Brain microvascular endothelial cell (primary cell): ENCODE measurements around the gene DIAPH3.
A peak's percentile ranks its signal among the peaks of the same experiment; 100 is the strongest.

Experiments
- DNase-seq: peaks from one replicate; pipeline ENCODE4 v3.0.0-alpha.2; 2020
- H3K27ac ChIP-seq: fragments of 250-450 bp; sonication (Bioruptor Pico); 2 replicates; pipeline ENCODE4 v1.5.1; 2020; ENCODE audit warnings: mild to moderate bottlenecking, moderate library complexity
- H3K27me3 ChIP-seq: fragments of 250-450 bp; sonication (Bioruptor Pico); replicated peaks from 2 replicates; pipeline ENCODE4 v1.5.1; 2020; ENCODE audit warnings: mild to moderate bottlenecking
- H3K36me3 ChIP-seq: fragments of 250-450 bp; sonication (Bioruptor Pico); replicated peaks from 2 replicates; pipeline ENCODE4 v1.5.1; 2020; ENCODE audit warnings: mild to moderate bottlenecking
- H3K4me3 ChIP-seq: 2 replicates; pipeline ENCODE4 v1.5.1; 2011; ENCODE audit warnings: low read depth, mild to moderate bottlenecking, control low read depth, low read length, moderate library complexity
- in situ Hi-C: cut with HindIII; loops from 2 replicates; pipeline ENCODE4 v1.10.0; 2017; ENCODE audit warnings: low sequenced_read_pairs, low pct_ligation_motif_present
- TF ChIP-seq, protein P1 (sequence below): IDR thresholded peaks from 2 replicates; pipeline ENCODE4 v1.5.1; 2011; ENCODE audit warnings: low read depth, mild to moderate bottlenecking, moderate library complexity, low read length, control low read depth, inconsistent platforms; ENCODE audit errors: missing control alignments

Gene DIAPH3

DNA sequence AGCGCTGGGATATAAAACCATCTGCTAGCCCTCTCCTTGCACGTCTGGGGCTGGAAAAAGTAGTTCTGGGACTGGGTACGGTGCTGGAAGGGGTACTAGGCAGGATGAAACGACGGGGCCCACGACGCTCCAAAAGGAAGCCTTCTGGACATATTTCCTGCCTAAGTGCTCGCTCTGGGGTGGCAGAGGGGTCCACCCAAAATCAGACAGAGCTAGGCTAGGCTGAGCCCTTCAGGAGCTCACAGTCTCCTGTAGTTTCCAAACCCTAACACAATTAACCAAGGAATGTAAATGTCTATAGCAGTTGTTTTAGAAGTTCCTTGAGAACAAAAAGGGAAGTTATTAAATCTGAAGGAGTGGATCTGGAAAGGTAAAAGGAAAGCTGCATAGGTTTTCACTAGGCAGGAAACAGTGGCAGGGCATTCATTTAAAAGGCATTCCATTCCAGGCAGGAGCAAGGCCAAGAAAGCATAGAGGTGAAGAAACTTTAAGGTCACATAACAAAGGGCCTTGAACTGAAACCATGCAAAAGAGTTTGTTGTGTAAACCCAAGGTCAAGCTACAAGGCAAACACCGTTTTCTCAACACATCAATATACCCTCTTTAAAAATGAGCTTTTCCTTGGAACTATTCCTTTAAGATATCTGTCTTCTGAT lies 634 bp upstream of the DIAPH3 start:
- no peak for DNase-seq
- H3K4me3 ChIP-seq = peak overlapping the region; percentile 89
- H3K36me3 ChIP-seq = no peaks in the 10 kb centered on the region
- in situ Hi-C loops = no loop called here
- H3K27ac ChIP-seq = peak overlapping the region; percentile 85
- TF ChIP-seq, protein P1, sequence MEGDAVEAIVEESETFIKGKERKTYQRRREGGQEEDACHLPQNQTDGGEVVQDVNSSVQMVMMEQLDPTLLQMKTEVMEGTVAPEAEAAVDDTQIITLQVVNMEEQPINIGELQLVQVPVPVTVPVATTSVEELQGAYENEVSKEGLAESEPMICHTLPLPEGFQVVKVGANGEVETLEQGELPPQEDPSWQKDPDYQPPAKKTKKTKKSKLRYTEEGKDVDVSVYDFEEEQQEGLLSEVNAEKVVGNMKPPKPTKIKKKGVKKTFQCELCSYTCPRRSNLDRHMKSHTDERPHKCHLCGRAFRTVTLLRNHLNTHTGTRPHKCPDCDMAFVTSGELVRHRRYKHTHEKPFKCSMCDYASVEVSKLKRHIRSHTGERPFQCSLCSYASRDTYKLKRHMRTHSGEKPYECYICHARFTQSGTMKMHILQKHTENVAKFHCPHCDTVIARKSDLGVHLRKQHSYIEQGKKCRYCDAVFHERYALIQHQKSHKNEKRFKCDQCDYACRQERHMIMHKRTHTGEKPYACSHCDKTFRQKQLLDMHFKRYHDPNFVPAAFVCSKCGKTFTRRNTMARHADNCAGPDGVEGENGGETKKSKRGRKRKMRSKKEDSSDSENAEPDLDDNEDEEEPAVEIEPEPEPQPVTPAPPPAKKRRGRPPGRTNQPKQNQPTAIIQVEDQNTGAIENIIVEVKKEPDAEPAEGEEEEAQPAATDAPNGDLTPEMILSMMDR = no peak
- no peaks in the 10 kb centered on the region for H3K27me3 ChIP-seq

DNA sequence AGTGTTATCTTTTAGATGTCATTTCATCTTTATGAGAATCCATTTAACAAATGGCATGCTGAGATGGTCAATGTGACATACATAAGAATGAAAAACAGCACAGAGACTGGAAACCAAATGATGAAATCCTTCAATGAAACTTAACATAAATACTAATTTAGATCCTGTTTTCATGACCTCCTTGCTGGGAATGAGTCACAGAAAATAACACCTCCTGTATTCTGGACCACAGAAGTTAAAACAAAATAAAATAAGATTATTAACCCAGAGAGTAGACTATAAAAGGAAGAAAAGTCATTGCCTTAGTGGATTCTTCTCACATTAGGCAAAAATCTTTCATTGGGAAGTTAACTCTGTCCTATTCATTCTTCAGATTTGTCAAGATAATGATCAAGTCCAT lies 1.6 kb downstream of the DIAPH3 start:
- Histone ChIP-seq H3K36me3 (no peaks in the 10 kb centered on the region), H3K27me3 (no peaks in the 10 kb centered on the region), H3K4me3 (no peak overlapping the region), H3K27ac (peak overlapping the region; percentile 85)
- in situ Hi-C loops = no loop called here
- DNase-seq = no peak
- TF ChIP-seq, protein P1 = no peak

DNA sequence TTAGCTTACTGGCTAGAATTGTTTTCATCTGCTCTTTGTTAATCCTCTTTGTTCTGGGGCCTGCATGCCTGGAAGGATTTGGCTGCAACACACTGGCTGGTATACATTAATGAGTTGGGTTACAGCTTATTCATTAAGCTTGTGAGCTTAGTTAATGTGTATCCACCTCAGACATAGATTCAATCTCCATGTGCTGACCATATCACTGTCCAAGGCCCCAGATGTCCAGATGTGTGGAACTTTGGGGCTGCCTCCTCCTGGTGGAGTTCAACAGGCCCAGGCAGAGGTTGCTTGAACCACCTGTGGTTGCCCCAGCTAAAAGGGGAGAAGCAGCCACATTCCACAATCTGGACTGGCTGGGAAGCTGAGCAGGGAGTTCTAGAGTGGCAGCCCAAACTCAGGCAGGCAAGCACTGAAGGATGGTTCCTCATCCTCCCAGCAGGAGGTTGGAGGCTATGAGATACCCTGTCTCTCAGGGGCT lies 5.4 kb downstream of the DIAPH3 start:
- Histone ChIP-seq H3K4me3 (no peak overlapping the region), H3K36me3 (no peaks in the 10 kb centered on the region), H3K27me3 (no peaks in the 10 kb centered on the region), H3K27ac (no peak overlapping the region)
- no peak for DNase-seq
- TF ChIP-seq, protein P1 = no peak
- in situ Hi-C loops = no loop called here

DNA sequence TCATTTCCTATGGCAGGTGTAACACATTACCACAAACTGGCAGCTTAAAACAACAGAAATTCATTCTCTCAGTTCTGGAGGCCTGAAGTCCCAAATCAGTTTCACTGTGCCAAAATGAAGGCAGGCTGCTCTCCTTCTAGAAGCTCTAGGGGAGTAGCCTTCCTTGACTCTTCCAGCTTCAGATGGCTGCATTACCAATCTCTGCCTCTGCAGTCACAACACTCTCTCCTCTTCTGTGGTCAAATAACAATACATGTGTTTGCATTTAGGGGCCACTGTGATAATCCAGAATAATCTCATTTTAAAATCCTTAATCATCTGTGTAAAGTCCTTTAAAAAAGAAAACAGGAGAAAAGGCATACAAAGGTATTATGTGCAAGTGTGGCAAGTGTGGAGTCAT lies 7.8 kb downstream of the DIAPH3 start:
- Histone ChIP-seq H3K27me3 (no peaks in the 10 kb centered on the region), H3K4me3 (no peak overlapping the region), H3K36me3 (no peaks in the 10 kb centered on the region), H3K27ac (no peak overlapping the region)
- in situ Hi-C loops = no loop called here
- DNase-seq = no peak
- TF ChIP-seq, protein P1 = peak; percentile 24

DNA sequence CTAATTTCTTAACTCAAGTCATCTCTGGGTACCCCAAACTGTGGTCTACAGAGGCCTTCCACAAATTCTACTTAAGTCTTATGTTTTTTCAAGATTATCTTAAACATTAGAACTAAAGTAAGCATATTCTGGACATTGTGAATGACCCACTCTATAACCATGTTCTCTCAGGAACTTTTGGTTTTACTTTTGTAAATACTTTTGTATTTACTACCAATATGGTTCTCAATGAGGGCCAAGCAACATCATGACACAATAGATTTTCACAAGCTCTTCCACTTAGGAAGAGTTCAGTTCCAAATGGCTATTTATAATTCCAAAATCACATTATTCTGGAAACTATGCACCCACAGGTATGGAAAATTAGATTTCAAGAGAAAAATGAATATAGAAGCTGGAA lies 10.8 kb downstream of the DIAPH3 start:
- Histone ChIP-seq H3K27ac (no peak overlapping the region), H3K4me3 (no peak overlapping the region), H3K27me3 (no peaks in the 10 kb centered on the region), H3K36me3 (no peaks in the 10 kb centered on the region)
- in situ Hi-C loops = no loop called here
- TF ChIP-seq, protein P1 = no peak
- DNase-seq = no peak

DNA sequence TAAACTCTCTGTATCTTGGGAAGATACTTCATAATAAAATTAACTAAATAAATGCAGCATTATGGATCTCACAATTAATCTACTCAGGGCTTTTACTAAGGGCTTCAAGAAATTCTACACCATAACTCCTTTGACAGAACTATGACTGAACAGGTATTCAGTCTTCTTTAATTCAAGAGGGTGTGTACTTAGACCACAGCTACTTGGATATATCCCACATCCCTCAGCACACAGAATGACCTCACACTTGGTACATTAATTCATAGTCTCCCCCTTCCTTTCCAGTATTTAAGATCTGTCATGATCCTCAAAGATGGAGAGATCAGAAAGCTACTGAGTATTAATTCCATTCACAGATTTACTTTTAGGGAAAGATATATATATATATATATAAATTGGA lies 11.6 kb downstream of the DIAPH3 start:
- in situ Hi-C loops = no loop called here
- Histone ChIP-seq H3K36me3 (no peaks in the 10 kb centered on the region), H3K27me3 (no peaks in the 10 kb centered on the region), H3K4me3 (no peak overlapping the region), H3K27ac (no peak overlapping the region)
- TF ChIP-seq, protein P1 = no peak
- DNase-seq = no peak
